IMR-90 (cell line): ENCODE results near the gene DYNLT4. TPM values are rescaled to one million over a fixed set of nuclear protein-coding genes. Genes with fewer than 3 reads are reported as not detected.

ENCODE experiments used
- ATAC-seq: fragments of 200-7000 bp; cut with Tn5 transposase; 2 replicates; pipeline ENCODE4 v1.9.1; 2020; ENCODE audit warnings: low read depth, mild to moderate bottlenecking, moderate library complexity
- BruUV-seq: library from RNA; stranded (reverse); fragments of 400-500 nt; replicated peaks from 2 replicates; lab custom pipeline; 2021; lab: Mats Ljungman, UMichigan
- CTCF ChIA-PET: fragments of 300-600 bp; formaldehyde crosslinking; extraction: SDS; loops from one replicate; lab custom pipeline; 2021; ENCODE audit warnings: antibody characterized with exemption; lab: Yijun Ruan, JAX
- POLR2A ChIA-PET: fragments of 300-600 bp; sonication (Branson Sonifier 250); formaldehyde crosslinking; loops from one replicate; lab custom pipeline; 2022; ENCODE audit warnings: antibody characterized with exemption; ENCODE audit not compliant: unreplicated experiment; lab: Charles Lee
- DNase-seq: peaks from one replicate; pipeline ENCODE4 v3.0.0; 2013
- H2AFZ ChIP-seq: replicated peaks from 2 replicates; pipeline ENCODE3; 2013; ENCODE audit warnings: low read length, mild to moderate bottlenecking; ENCODE audit not compliant: poor library complexity
- H2AK5ac ChIP-seq: 2 replicates; pipeline ENCODE4 v1.6.1; 2013; ENCODE audit warnings: low read depth, low read length, inconsistent platforms
- H2AK9ac ChIP-seq: replicated peaks from 2 replicates; pipeline ENCODE3; 2013; ENCODE audit warnings: mild to moderate bottlenecking, low read depth, low read length, moderate library complexity; ENCODE audit not compliant: poor library complexity
- H2BK120ac ChIP-seq: 2 replicates; pipeline ENCODE4 v1.6.1; 2013; ENCODE audit warnings: low read depth, low read length, inconsistent platforms
- H2BK15ac ChIP-seq: 3 replicates; pipeline ENCODE4 v1.6.1; 2013; ENCODE audit warnings: low read depth, low read length, inconsistent platforms
- H2BK20ac ChIP-seq: 2 replicates; pipeline ENCODE4 v1.6.1; 2013; ENCODE audit warnings: low read depth, mild to moderate bottlenecking, inconsistent platforms, low read length, moderate library complexity
- H2BK5ac ChIP-seq: 2 replicates; pipeline ENCODE4 v1.6.1; 2013; ENCODE audit warnings: mild to moderate bottlenecking, low read depth, low read length, inconsistent platforms; ENCODE audit not compliant: poor library complexity, severe bottlenecking
- H3K14ac ChIP-seq: replicated peaks from 2 replicates; pipeline ENCODE4 v1.6.1; 2013; ENCODE audit warnings: low read depth, low read length, inconsistent platforms
- H3K18ac ChIP-seq: 2 replicates; pipeline ENCODE4 v1.6.1; 2013; ENCODE audit warnings: low read depth, low read length, control low read depth
- H3K23ac ChIP-seq: 2 replicates; pipeline ENCODE4 v1.6.1; 2013; ENCODE audit warnings: low read depth, low read length, inconsistent platforms
- H3K27ac ChIP-seq: 2 replicates; pipeline ENCODE4 v1.5.1; 2013; ENCODE audit warnings: mild to moderate bottlenecking, control low read depth, low read length; ENCODE audit not compliant: insufficient read depth
- H3K27me3 ChIP-seq: 2 replicates; pipeline ENCODE4 v1.6.1; 2013; ENCODE audit warnings: low read length; ENCODE audit not compliant: control insufficient read depth, insufficient read depth
- H3K36me3 ChIP-seq: 2 replicates; pipeline ENCODE4 v1.6.1; 2013; ENCODE audit warnings: low read length, mixed read lengths; ENCODE audit not compliant: control insufficient read depth, insufficient read depth
- H3K4ac ChIP-seq: 2 replicates; pipeline ENCODE4 v1.6.1; 2013; ENCODE audit warnings: low read depth, low read length, inconsistent platforms
- H3K4me1 ChIP-seq: 2 replicates; pipeline ENCODE4 v1.6.1; 2013; ENCODE audit warnings: low read length, mixed read lengths; ENCODE audit not compliant: control insufficient read depth, insufficient read depth
- H3K4me2 ChIP-seq: 2 replicates; pipeline ENCODE4 v1.6.1; 2013; ENCODE audit warnings: low read depth, mild to moderate bottlenecking, control low read depth, low read length, moderate library complexity
- H3K4me3 ChIP-seq: 2 replicates; pipeline ENCODE4 v1.5.1; 2013; ENCODE audit warnings: low read depth, mild to moderate bottlenecking, control low read depth, low read length, moderate library complexity; ENCODE audit not compliant: insufficient read depth
- H3K56ac ChIP-seq: 2 replicates; pipeline ENCODE4 v1.6.1; 2013; ENCODE audit warnings: low read length, inconsistent platforms; ENCODE audit not compliant: insufficient read depth; ENCODE audit errors: extremely low read depth
- H3K79me1 ChIP-seq, 2 experiments: 2 replicates each; pipeline ENCODE4 v1.6.1; 2013; ENCODE audit warnings: low read length in 2 of 2, inconsistent platforms in 1 of 2, low read depth in 1 of 2
- H3K9ac ChIP-seq: 2 replicates; pipeline ENCODE4 v1.6.1; 2013; ENCODE audit warnings: low read depth, low read length, control low read depth
- H3K9me1 ChIP-seq: 2 replicates; pipeline ENCODE4 v1.6.1; 2013; ENCODE audit warnings: low read length, inconsistent platforms; ENCODE audit not compliant: insufficient read depth
- H3K9me3 ChIP-seq: 2 replicates; pipeline ENCODE4 v1.6.1; 2013; ENCODE audit warnings: low read length; ENCODE audit not compliant: control insufficient read depth, insufficient read depth
- H4K20me1 ChIP-seq: 2 replicates; pipeline ENCODE4 v1.6.1; 2013; ENCODE audit warnings: low read length, inconsistent platforms; ENCODE audit not compliant: insufficient read depth
- H4K5ac ChIP-seq: 2 replicates; pipeline ENCODE4 v1.6.1; 2013; ENCODE audit warnings: mild to moderate bottlenecking, low read depth, low read length, control low read depth
- H4K8ac ChIP-seq, 2 experiments: 2 replicates each; pipeline ENCODE4 v1.6.1; 2013; ENCODE audit warnings: low read depth in 2 of 2, low read length in 2 of 2, control low read depth in 1 of 2, inconsistent platforms in 1 of 2
- H4K91ac ChIP-seq: 2 replicates; pipeline ENCODE4 v1.6.1; 2013; ENCODE audit warnings: low read depth, low read length, inconsistent platforms; ENCODE audit not compliant: insufficient read depth
- CEBPB ChIP-seq: IDR thresholded peaks from 2 replicates; pipeline ENCODE4 v1.6.1; 2012; ENCODE audit warnings: low read depth, low read length, improper control_type of control experiment
- CHD1 ChIP-seq: IDR thresholded peaks from 2 replicates; pipeline ENCODE4 v1.6.1; 2012; ENCODE audit warnings: low read depth, low read length, improper control_type of control experiment
- ELK1 ChIP-seq: fragments of 150-350 bp; IDR thresholded peaks from 2 replicates; pipeline ENCODE4 v1.6.1; 2016; ENCODE audit warnings: low read depth, mild to moderate bottlenecking, low read length, moderate library complexity, borderline replicate concordance
- FOS ChIP-seq: fragments of 150-350 bp; IDR thresholded peaks from 2 replicates; pipeline ENCODE4 v1.6.1; 2016; ENCODE audit warnings: low read depth, low read length
- MAZ ChIP-seq: IDR thresholded peaks from 2 replicates; pipeline ENCODE4 v1.6.1; 2012; ENCODE audit warnings: low read depth, mild to moderate bottlenecking, low read length, improper control_type of control experiment, moderate library complexity, borderline replicate concordance
- MXI1 ChIP-seq: IDR thresholded peaks from 2 replicates; pipeline ENCODE4 v1.6.1; 2012; ENCODE audit warnings: low read depth, mild to moderate bottlenecking, low read length, moderate library complexity, borderline replicate concordance
- RAD21 ChIP-seq: IDR thresholded peaks from 2 replicates; pipeline ENCODE4 v1.6.1; 2012; ENCODE audit warnings: low read length, improper control_type of control experiment
- RCOR1 ChIP-seq: IDR thresholded peaks from 2 replicates; pipeline ENCODE4 v1.6.1; 2012; ENCODE audit warnings: mild to moderate bottlenecking, low read length, improper control_type of control experiment; ENCODE audit not compliant: insufficient replicate concordance
- USF2 ChIP-seq: fragments of 150-350 bp; IDR thresholded peaks from 2 replicates; pipeline ENCODE4 v1.6.1; 2017; ENCODE audit warnings: mild to moderate bottlenecking, antibody characterized with exemption, low read length, low read depth
- WGBS, 2 experiments: methylation state at CpG; one replicate each; pipeline versions ENCODE4 v1.1.5 to v1.1.7; 2013; ENCODE audit warnings: missing lambda C conversion rate in 2 of 2; ENCODE audit not compliant: insufficient read length in 1 of 2; ENCODE audit errors: extremely low coverage in 2 of 2; 5-methylcytosine and 5-hydroxymethylcytosine counted together
- dilution Hi-C: fragments of 300-500 bp; cut with HindIII; formaldehyde crosslinking; loops from one replicate; pipeline ENCODE4 v1.14.3; 2018; ENCODE audit warnings: low sequenced_read_pairs; ENCODE audit not compliant: unreplicated experiment
- in situ Hi-C: fragments of 300-500 bp; cut with MboI; formaldehyde crosslinking; loops from 3 replicates; pipeline ENCODE4 v1.14.3; 2019; ENCODE audit warnings: low sequenced_read_pairs, inconsistent platforms, mixed read lengths
- intact Hi-C: fragments of 100-400 bp; cut with micrococcal nuclease; formaldehyde crosslinking; loops from 2 replicates; pipeline ENCODE4 v1.10.0; 2022
- polyA plus RNA-seq, 3 experiments: library from polyadenylated mRNA; depleted of rRNA; stranded (reverse); fragments of >200 nt; gene quantifications; 2 replicates each; pipeline ENCODE4 v1.2.3, GENCODE V29; 2012; ENCODE audit warnings: low replicate concordance in 1 of 3
- total RNA-seq: library from RNA; depleted of rRNA; stranded (reverse); fragments of >200 nt; gene quantifications from 2 replicates; pipeline ENCODE4 v1.2.3, GENCODE V29; 2012

DYNLT4 gene
- total and polyA plus RNA-seq, 2 of the 4 experiments (the other 2 are of a cell fraction): not detected

GRCh38 chr1:44759077-44759476 is 48.1 kb downstream of the DYNLT4 start:
- Histone ChIP-seq H3K27me3 (no peaks in the 10 kb centered on the region), H3K56ac (no peak overlapping the region), H2AK5ac (no peak overlapping the region), H3K4ac (no peak overlapping the region), H4K8ac (no peak overlapping the region), H4K20me1 (no peaks in the 10 kb centered on the region), H3K27ac (no peak overlapping the region), H3K79me1 (peaks cover 4 to 17% of the 10 kb centered on the region in 2 experiments), H3K9me1 (no peaks in the 10 kb centered on the region; the same call in 1 of the 2 replicates), H2AK9ac (no peak overlapping the region), H3K4me3 (no peak overlapping the region), H2AFZ (no peak overlapping the region), H4K5ac (no peak overlapping the region), H3K4me2 (no peak overlapping the region), H4K91ac (no peak overlapping the region), H2BK120ac (no peak overlapping the region), H2BK20ac (no peak overlapping the region), H2BK5ac (no peak overlapping the region), H3K9me3 (no peaks in the 10 kb centered on the region), H3K36me3 (peaks cover 36% of the 10 kb centered on the region), H3K9ac (no peak overlapping the region), H3K14ac (no peak overlapping the region), H3K18ac (no peak overlapping the region), H2BK15ac (no peak overlapping the region), H3K4me1 (no peaks in the 10 kb centered on the region), H3K23ac (no peak overlapping the region)
- 96% methylated on average over 7 of the region's 11 CpGs; no CpG with 5 or more reads in 1 of the 2 experiments for WGBS, 2 experiments
- no TSS peak for BruUV-seq
- ChIA-PET CTCF (no interaction called here), POLR2A (no interaction called here)
- no peak for TF ChIP-seq FOS
- no peak for TF ChIP-seq MXI1
- TF ChIP-seq RAD21: no peak
- TF ChIP-seq ELK1: no peak
- TF ChIP-seq USF2: no peak
- TF ChIP-seq MAZ: no peak
- TF ChIP-seq CEBPB: no peak
- TF ChIP-seq RCOR1: no peak
- TF ChIP-seq CHD1: no peak
- no peak for DNase-seq
- dilution Hi-C loops (no loop called here), intact Hi-C loops (no loop called here), in situ Hi-C loops (no loop called here)
- no peak for ATAC-seq
